ENCODE results near the gene YPEL1.

YPEL1 gene

DNA sequence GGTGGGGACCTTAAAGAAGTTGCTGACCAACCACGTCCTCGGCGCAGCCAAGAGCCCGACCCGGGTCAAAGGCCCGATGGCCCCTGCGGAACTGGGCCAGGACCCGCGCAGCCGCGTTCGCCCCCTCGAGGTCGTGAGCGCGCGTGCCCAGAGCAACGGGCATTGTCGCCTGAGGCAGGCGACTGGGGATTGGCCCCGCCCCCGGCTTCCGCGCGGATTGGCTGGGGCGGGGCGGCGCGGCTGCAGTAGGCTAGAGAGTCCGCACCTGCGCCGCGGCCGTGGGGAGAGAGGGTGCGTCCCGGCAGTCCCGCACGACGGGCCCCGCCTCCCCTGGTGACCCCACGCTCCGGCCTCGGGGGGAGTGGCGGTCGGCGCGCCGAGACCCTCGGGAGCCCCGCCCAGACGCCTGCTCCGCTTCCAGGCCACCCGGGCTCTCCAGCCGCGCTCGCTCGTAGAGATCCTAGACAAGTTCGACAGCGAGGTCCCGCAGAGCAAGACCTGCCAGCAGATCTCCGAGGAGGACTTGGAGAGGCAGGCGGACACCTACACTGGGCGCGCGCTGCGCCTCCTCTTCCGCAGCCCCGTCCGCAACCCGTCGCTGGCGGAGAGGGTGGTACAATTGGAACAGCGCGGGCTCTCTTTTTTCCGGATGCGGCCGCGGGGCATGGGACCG, 78.1 kb downstream of the YPEL1 start:
- peak; percentile 49 to 76 for DNase-seq (ENCODE audit: low read depth in 2 of 2)

DNA sequence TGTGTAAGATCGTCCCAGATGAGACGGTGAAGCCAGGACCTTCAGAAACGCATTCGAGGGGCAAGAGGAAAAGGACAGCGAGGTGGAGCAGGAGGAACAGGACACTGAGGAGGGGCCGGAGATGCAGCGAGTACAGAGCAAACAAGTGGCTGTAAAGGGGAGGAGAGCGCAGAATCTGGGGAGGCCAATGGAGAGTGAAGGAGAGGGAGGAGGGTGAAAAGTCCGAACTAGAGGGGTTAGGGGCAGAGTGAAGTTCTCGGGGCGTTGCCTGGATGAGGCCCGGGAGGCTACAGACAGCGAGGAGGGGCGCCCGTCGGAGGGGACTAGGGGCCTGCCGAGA, 78.6 kb downstream of the YPEL1 start:
- no peak for DNase-seq (ENCODE audit: low read depth in 2 of 2)

DNA sequence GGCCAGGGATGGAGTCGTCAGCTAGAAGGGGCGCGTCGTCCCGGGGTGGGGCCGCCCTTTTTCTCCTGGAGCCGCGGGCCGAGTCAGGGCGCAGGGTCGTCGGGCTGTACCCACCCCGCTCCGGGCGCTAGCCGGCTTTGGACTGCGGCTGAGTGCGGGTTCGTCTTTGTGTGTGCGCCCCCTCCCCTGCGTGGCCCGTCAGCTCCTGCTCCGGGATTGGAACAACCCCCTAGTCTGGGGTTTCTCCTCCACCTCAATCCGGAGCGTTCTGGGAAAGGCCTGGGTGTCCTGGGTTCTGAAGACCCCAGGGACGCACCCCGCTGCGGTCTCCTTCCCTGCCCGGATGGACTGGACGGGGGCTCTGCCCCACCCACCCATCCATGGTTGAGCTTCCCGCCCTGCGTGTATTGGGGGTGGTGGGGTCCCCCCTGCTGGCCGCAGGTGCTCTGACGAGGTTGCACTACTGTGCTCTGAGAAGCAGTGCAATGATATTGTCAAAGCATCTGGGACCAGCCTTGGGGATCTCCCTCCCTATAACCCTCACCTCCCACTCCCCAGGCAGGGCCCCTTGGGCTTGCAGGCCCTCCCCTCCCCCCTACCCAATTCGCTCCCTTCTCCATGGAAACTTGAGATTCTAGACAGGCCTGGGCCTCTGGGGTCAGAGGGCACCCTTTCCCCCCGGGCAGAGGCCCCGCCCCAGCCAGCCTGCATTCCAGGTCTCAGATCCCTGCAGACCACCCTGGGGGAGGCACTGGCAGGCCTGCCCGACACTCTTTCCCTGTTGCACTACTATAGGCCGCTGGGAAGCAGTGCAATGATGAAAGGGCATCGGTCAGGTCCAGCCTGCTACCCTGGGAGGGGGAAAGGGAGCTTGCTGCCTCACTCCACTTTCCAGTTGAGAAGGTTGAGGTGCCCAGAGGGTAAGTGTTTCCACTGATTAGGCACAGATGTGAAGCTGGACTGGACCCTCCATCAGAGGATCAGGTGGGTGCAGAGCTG, 82.7 kb downstream of the YPEL1 start:
- DNase-seq (ENCODE audit: low read depth in 2 of 2) = no peak

DNA sequence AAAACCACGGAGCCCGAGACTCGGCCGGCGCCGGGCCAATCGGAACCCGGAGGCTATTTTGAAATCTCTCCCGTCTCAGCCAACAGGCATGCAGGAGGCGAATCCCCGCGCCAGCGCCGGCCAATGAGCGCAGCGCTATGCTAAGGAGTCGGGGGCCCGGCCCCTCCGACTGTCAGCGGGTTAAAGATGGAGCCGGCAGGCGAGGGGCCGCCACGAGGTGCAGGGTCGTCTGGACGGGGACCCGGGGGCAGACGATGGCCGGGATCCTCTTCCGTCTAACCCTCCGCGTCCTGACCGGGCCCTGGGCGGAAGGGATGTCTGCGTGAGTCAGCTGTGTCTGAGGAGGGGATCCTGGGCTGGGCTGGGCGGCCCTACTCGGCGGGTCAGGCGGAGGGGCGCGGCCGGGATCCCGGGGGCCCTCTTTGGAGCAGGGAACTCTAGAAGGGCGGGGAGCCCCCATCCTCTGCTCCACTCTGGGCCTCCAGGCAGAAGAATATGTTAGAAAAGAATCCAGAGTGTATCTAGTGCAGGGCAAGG, 83.5 kb downstream of the YPEL1 start:
- DNase-seq (ENCODE audit: low read depth in 2 of 2) = peak; percentile 76 to 86

DNA sequence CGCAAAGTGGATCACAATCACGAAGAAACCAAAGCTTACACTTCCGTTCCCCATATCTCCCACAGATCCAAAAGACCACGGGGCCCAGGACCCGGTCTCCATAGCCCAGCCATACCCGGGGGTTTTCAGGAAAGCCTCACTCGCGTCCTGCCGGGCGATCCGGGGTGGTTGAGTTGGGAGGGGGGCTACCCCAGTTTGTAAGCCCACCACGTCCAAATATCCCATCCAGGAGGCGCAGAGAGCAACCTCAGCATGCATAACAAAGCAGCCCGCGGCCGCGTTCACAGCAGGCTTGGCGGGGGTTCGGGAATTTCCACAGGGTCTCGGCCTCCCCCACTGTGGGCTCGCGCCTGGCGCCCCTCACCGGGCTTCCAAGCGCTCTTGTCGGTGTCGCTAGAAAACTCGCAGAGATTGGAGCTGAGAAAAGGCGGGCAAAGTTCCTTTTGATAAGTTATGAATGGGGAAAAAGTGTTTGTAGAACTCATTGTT, 84.0 kb downstream of the YPEL1 start:
- DNase-seq (ENCODE audit: low read depth in 2 of 2) = no peak

DNA sequence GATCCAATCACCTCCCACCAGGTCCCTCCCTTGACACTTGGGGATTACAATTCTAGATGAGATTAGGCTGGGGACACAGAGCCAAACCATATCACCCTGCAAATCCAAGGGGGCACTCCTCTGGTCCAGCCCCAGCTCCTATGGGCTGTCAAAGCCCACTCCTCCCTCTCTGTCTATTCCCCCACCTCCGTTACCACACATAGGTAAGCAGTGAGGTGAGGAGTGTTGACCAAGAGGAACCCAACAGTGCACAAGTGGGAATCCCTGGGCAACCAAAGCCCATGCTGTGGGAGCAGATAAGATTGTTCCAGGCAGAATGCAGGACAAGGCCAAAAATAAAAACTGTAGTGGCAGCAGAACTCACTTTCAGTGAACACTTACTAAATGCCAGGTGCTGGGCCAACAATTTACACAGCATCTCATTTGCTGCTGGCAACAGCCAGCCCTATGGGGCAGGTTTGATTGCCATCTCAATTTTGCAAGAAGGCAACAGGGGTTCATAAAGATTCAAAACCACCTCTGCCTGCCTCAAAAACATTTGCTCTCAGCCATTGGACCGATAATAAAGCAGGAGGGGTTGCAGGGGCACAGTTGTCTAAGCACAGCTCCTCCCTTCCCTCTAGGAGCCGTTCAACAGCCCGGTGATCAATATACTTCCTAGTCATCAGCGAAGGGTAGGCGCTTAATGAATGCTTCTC, 84.6 kb downstream of the YPEL1 start:
- no peak for DNase-seq (ENCODE audit: low read depth in 2 of 2)

DNA sequence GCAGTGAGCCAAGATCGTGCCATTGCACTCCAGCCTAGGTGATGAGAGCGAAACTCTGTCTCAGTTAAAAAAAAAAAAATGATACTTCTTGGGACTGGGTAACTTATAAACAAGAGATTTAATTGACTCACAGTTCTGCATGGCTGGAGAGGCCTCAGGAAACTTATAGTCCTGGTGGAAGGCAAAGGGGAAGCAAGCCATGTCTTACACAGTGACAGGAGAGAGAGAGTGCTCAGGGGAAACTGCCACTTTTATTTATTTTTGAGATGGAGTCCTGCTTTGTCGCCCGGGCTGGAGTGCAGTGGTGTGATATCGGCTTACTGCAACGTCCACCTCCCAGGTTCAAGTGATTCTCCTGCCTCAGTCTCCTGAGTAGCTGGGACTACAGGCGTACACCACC, 85.3 kb downstream of the YPEL1 start:
- DNase-seq (ENCODE audit: low read depth in 2 of 2) = no peak
